ENCODE measurements around the gene NEK8. TPM values are rescaled to one million over a fixed set of nuclear protein-coding genes. Genes with fewer than 3 reads are reported as not detected.

NEK8 gene
- 4.3 and 8.4 TPM in 2 replicates for total RNA-seq

DNA sequence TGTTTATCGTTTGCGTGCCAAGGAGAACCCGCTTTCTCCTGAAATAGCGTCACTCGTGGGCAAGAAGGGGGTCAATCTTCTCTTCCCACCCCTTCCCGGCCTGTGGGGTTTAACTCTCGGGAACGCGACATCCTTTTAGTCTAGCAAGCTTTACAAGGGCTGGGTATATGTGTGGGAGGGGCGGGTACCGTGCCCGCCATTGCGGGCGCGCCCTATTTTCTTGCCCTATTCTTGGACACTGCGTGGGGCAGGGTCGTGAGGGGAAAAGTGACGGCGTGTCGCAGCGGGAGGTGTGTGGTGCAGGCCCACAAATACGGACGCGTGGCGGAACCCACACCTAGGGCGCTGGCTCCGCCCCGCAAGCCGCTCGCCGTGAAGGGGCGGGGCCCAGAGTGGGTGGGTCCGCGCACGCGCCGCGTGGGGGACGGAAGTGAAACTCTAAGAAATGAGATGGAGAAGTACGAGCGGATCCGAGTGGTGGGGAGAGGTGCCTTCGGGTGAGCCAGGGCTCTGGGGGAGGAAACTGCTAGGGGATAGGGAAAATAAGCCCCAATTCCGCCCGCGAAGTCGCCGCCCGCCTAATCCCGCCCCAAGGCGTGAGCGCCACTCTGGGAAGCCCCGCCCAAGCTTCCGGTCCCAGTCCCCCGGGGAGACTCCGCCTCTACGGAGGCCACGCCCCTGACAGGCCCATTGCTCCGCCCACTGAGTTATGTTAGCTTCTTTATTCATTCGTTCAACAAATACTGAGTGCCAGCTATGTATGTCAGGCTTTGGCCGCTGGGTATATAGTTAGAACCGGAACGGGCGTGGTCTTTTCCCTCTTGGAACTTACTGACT, at the start of gene NEK8:
Gene NEK8 (plus strand): TSS at position 425 of the 837 bp plus-strand sequence. CDS start 26 bp downstream, at position 451.
- no peak for DNase-seq (ENCODE audit: low read depth)
- TF ChIP-seq, protein P1, sequence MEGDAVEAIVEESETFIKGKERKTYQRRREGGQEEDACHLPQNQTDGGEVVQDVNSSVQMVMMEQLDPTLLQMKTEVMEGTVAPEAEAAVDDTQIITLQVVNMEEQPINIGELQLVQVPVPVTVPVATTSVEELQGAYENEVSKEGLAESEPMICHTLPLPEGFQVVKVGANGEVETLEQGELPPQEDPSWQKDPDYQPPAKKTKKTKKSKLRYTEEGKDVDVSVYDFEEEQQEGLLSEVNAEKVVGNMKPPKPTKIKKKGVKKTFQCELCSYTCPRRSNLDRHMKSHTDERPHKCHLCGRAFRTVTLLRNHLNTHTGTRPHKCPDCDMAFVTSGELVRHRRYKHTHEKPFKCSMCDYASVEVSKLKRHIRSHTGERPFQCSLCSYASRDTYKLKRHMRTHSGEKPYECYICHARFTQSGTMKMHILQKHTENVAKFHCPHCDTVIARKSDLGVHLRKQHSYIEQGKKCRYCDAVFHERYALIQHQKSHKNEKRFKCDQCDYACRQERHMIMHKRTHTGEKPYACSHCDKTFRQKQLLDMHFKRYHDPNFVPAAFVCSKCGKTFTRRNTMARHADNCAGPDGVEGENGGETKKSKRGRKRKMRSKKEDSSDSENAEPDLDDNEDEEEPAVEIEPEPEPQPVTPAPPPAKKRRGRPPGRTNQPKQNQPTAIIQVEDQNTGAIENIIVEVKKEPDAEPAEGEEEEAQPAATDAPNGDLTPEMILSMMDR (conservative IDR thresholded peaks at IDR 0.05; ENCODE audit: low read depth, low read length): no peak

DNA sequence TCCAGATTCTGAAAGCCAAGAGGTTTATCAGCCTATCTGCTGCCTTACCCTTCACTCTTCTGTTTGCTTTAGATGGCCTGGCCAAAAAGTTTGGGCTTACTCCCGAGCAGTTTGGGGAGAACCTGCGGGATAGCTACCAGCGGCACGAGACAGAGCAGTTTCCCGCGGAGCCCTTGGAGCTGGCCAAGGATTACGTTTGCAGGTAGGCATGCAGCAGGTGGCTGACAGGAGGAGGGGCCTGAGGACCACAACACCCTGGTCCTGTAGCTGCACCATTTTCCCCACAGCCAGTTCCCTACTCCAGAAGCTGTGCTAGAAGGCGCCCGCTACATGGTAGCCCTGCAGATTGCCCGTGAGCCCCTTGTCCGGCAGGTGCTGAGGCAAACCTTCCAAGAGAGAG, 45.9 kb upstream of the NEK8 start:
- no peak for DNase-seq (ENCODE audit: low read depth)
- H3K4me3 ChIP-seq (ENCODE audit: low read depth, low read length): no peak overlapping the region
- TF ChIP-seq, protein P1 (conservative IDR thresholded peaks at IDR 0.05; ENCODE audit: low read depth, low read length): no peak

More for the DNA sequence above, at the start of gene NEK8:
- H3K4me3 ChIP-seq (ENCODE audit: low read depth, low read length): peak within 1 kb of the TSS; percentile 67

DNA sequence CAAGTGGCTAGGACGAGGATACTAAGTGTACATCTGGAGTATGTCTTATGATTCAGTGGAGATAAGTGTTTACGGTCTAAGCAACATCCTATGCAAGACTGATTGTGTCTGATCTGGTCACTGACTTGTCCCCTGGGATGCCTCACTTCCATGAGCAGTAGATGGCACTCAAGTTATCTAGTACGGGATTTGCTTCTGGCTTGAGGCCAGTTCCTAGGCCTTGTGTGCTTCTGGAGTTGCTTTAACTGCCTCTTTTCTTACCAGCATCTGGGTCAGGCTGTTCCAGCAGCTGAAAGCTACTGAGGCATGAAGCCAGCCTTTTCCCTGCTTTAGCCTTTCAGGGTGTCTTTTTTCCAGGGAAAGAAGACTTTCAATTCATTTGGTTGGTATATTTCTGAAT, 43.6 kb upstream of the NEK8 start:
- no peak overlapping the region for H3K4me3 ChIP-seq (ENCODE audit: low read depth, low read length)
- TF ChIP-seq, protein P1 (conservative IDR thresholded peaks at IDR 0.05; ENCODE audit: low read depth, low read length): peak; percentile 49
- peak; percentile 43 for DNase-seq (ENCODE audit: low read depth)

DNA sequence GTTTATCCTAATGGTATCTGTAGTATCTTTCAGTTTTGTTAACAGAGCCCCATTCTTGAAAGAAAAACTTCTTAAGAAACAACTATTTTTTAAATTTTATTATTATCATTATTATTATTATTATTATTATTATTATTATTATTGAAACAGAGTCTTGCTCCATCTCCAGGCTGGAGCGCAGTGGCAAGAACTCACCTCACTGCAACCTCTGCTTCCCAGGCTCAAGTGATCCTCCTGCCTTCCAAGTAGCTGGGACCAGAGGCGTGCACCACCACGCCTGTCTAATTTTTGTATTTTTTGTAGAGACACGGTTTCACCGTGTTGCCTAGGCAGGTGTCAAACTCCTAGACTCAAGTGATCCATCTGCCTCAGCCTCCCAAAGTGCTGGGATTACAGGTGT, 43.2 kb upstream of the NEK8 start:
- no peak for DNase-seq (ENCODE audit: low read depth)
- no peak overlapping the region for H3K4me3 ChIP-seq (ENCODE audit: low read depth, low read length)
- TF ChIP-seq, protein P1 (conservative IDR thresholded peaks at IDR 0.05; ENCODE audit: low read depth, low read length): no peak

DNA sequence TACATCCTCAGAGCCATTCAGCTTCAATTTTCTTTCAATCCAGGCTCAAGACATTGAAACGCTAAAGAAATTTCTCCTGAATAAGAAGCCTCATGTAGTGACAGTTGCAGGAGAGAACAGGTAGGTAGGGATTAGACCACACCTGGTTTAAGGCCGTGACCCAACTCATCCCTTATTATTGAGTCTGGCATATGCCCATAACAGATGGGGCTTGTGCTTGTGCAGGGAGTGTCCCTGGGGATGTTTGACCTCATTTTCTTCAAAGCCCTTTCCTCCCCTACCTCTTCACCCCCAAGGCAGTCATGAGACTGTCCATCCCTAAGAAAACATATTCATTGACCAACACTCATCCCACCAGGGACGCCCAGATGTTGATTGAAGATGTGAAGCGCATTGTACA, 42.3 kb upstream of the NEK8 start:
- TF ChIP-seq, protein P1 (conservative IDR thresholded peaks at IDR 0.05; ENCODE audit: low read depth, low read length): no peak
- DNase-seq (ENCODE audit: low read depth): no peak
- no peak overlapping the region for H3K4me3 ChIP-seq (ENCODE audit: low read depth, low read length)

DNA sequence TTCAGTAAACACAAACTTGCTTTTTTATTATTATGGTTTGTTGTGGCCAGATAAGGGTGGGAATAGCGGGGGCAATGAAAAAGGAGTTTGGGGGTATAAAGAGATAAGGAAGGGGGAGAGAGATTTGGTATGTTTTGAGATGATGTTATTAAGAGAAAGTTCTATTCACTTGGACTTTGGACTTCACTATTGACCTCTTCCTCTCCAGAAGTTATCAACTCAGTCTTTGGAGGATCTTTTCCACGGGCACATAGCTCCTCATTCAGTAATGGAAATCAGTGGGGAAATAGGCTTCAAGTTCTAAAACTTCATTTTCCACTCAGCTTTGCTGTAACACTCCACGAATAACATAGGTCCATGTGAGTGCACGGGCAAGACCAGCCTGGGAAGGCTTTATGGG, 40.1 kb upstream of the NEK8 start:
- DNase-seq (ENCODE audit: low read depth): no peak
- no peak overlapping the region for H3K4me3 ChIP-seq (ENCODE audit: low read depth, low read length)
- TF ChIP-seq, protein P1 (conservative IDR thresholded peaks at IDR 0.05; ENCODE audit: low read depth, low read length): no peak

DNA sequence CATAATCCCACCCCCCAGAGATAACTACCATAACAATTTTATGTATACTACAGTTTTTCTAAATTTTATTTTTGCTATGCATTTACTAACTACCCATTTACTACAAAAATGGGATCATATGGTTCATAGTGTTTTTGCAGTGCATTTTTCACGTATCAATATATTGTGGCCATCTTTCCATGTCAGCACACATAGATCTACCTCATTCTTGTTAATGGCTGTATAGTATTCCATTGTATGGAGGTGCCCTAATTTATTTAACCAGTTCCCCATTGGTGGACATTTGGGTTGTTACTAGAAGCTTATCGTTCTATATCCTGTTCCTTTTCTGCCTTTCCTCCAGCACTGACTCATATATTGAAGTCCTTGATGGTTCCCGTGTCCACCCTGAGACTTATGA, 39.6 kb upstream of the NEK8 start:
- no peak overlapping the region for H3K4me3 ChIP-seq (ENCODE audit: low read depth, low read length)
- DNase-seq (ENCODE audit: low read depth): no peak
- TF ChIP-seq, protein P1 (conservative IDR thresholded peaks at IDR 0.05; ENCODE audit: low read depth, low read length): no peak
